GM12891 (cell line): ENCODE data around the gene MYEOV.

Experiments
- DNase-seq: peaks from one replicate; pipeline ENCODE4 v3.0.0; 2011; ENCODE audit warnings: low spot score; ENCODE audit not compliant: insufficient read length
- FAIRE-seq: peaks from 2 replicates; lab custom pipeline; 2011; peaks lifted over from hg19 to GRCh38; lab: Jason Lieb, UNC
- PAX5 ChIP-seq: IDR thresholded peaks from 2 replicates; pipeline ENCODE4 v1.6.1; 2011; ENCODE audit warnings: low read length, moderate library complexity, mild to moderate bottlenecking; ENCODE audit not compliant: insufficient read depth, severe bottlenecking
- POLR2A ChIP-seq: IDR thresholded peaks from 2 replicates; pipeline ENCODE4 v1.6.1; 2011; ENCODE audit warnings: low read depth, low read length, control low read depth
- POLR2AphosphoS5 ChIP-seq: IDR thresholded peaks from 2 replicates; pipeline ENCODE4 v1.6.1; 2011; ENCODE audit warnings: low read depth, low read length, control low read depth
- POU2F2 ChIP-seq: IDR thresholded peaks from 2 replicates; pipeline ENCODE4 v1.6.1; 2011; ENCODE audit warnings: low read depth, mild to moderate bottlenecking, control low read depth, low read length, moderate library complexity
- SPI1 ChIP-seq: IDR thresholded peaks from 2 replicates; pipeline ENCODE4 v1.6.1; 2011; ENCODE audit warnings: low read depth, low read length, control low read depth
- TAF1 ChIP-seq: IDR thresholded peaks from 2 replicates; pipeline ENCODE4 v1.6.1; 2011; ENCODE audit warnings: low read depth, low read length, control low read depth

The MYEOV gene

DNA sequence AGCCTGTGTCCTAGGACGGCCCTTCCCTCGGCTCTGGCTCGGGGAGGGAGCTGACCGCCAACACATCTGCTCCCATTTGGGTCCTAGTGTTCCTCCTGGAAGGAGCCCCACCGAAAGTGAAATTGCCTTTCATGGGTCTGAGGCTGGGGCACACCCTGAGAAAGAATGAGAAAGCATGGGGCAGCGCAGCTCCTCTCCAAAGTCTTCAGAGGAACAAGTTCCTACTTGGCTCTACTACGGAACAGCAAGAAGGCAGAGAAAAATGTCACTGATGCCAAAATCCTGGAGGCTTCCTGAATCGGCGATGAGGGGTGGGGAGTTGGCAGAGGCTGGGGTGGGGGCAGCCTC lies 41.5 kb upstream of the MYEOV start:
- TF ChIP-seq POLR2A, result no peak
- no peak for DNase-seq
- FAIRE-seq, result no peak

DNA sequence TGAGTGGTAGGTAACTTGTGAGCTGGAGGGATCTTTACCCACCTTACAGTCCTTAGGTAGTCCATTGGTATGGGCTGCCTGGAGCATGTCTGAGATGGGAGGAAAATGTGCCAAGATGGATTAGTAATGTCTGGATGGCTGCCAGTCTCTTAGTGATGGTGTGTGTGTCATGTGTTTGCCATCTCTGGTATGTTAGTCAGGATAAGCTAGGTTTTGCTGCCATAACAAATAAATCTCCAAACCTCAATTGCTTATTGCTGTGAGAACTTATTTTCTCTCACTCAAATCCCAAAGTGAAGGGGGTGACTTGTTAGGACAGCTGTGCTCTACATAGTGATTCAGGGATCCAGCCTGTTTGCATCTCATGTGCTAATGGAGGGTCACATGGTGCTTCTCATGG lies 40.9 kb upstream of the MYEOV start:
- TF ChIP-seq TAF1 (no peak), POU2F2 (no peak), SPI1 (no peak), POLR2A (no peak), POLR2AphosphoS5 (no peak), PAX5 (no peak)
- FAIRE-seq (no peak), DNase-seq (no peak)

DNA sequence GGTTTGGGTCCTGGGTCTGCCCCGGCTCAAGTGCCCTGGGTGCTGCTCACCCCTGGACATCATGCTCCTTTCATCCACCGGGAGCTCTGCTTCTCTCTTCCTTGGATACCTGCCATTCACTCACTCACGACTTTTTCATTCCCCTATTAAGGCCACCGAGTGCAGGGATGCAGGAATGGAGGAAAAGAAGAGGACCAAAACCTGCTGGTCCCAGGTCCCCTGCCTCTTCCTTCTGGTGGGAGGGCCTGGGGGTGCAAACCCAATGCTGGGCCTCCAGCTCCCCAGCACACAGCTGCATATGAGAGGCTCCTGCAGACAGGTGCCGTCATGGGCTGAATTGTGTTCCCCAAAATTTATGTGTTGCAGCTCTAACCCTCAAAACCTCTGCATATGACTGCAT lies 36.8 kb upstream of the MYEOV start:
- FAIRE-seq (no peak), DNase-seq (no peak)
- TF ChIP-seq POLR2A, result no peak
- TF ChIP-seq TAF1, result no peak
- no peak for TF ChIP-seq POLR2AphosphoS5
- no peak for TF ChIP-seq SPI1
- TF ChIP-seq POU2F2, result no peak
- no peak for TF ChIP-seq PAX5

DNA sequence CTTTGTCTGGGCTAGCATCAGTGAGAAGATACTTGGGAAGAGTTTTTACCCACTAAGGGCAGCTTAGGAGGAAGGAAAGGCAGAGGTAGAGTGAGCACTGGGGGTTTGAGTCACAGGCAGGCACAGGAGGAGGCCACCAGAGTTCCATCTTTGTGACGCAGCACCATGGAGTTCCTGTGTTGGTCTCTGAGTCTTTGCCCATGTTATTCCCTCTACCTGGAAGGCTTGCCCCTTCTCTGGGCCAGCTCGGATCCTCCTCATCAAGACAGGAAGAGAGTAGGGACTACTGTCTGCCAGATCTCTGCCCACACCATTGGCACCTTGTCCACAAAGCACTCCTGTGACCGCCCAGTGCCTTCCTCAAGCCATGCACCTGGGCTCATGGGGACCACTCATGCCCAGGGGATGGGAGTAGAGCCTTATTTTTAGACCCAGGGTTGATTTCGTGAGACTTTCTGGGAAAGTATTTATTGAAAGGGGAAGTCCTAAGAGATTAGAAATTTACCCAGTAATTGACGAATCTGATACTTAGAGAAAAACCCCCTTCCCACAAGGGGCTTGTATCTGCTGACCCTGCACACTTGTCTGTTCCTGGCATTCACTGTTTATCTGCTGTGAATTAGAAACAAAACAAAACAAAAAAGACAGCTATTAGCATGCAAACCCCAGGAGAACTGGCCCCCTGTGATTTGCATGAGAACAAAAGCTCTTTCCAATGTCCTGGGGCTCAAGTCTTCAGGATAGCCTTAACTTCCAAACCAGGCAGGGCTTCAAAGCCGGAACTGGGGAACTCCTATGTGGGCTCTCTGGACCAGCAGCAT lies 35.9 kb upstream of the MYEOV start:
- FAIRE-seq, result no peak
- TF ChIP-seq SPI1, result peak; percentile 73
- no peak for TF ChIP-seq POLR2AphosphoS5
- DNase-seq, result no peak

DNA sequence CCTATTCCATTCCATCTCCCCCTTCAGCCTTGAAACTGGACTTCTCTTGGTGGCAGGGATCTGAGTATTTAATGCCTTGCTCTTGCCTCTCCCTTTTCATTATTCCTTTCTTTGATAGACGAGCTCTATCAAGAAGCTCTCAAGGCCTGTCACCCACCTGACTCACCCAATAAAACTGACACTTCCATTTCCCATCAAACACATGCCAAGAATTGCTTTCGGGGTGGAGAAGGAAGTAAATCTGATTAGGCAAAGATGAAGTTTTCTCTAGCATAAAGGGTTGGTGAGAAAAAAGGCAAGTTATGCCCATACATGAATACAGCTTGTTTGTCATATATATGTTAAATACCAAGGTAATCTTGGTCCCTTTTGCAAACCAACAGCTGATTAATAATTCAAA lies 34.9 kb upstream of the MYEOV start:
- no peak for TF ChIP-seq POLR2A
- no peak for TF ChIP-seq POU2F2
- no peak for TF ChIP-seq POLR2AphosphoS5
- no peak for TF ChIP-seq PAX5
- TF ChIP-seq TAF1, result no peak
- no peak for TF ChIP-seq SPI1
- FAIRE-seq (no peak), DNase-seq (no peak)

DNA sequence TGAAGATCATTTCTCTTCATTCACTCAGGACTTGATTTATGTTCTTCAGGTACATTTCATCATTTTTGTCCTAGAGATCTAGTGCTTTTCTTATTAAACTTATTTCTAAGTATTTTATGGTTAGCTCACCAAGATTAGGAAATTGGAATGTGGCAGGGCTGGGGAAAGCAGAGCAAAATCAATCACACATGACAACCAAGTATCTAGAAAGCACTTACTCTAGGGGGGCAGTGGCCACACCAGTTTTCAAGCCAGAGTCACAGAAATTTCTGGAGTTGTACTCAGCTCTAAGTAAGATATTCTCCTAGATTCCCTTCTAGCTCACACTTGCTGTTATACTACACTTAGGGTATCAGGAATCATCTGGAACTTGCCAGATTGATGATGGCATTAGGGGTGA lies 33.3 kb upstream of the MYEOV start:
- no peak for FAIRE-seq
- DNase-seq, result no peak
- TF ChIP-seq POLR2A (no peak), SPI1 (no peak), TAF1 (no peak), PAX5 (no peak), POU2F2 (no peak), POLR2AphosphoS5 (no peak)

DNA sequence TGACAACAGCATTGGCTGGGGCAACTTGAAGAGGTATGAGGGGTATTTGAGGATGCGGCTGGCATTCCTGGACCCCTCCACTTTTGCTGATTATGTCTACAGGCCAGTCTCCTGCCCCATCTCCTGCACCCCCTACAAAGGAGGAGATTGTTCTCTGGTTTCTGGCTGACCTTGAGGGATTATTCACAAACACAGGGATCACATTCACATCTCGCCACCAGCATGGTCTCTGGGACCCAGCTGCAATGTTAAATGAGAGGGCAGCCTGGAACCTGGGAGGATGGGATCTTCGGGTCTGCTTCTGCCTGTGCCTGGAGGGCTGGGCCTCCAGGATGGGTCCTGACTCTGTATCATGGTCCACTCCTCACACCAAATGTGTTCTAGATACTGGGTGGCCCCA lies 32.8 kb upstream of the MYEOV start:
- no peak for FAIRE-seq
- TF ChIP-seq TAF1 (no peak), PAX5 (no peak), POLR2AphosphoS5 (no peak), POU2F2 (no peak), SPI1 (no peak), POLR2A (no peak)
- no peak for DNase-seq

DNA sequence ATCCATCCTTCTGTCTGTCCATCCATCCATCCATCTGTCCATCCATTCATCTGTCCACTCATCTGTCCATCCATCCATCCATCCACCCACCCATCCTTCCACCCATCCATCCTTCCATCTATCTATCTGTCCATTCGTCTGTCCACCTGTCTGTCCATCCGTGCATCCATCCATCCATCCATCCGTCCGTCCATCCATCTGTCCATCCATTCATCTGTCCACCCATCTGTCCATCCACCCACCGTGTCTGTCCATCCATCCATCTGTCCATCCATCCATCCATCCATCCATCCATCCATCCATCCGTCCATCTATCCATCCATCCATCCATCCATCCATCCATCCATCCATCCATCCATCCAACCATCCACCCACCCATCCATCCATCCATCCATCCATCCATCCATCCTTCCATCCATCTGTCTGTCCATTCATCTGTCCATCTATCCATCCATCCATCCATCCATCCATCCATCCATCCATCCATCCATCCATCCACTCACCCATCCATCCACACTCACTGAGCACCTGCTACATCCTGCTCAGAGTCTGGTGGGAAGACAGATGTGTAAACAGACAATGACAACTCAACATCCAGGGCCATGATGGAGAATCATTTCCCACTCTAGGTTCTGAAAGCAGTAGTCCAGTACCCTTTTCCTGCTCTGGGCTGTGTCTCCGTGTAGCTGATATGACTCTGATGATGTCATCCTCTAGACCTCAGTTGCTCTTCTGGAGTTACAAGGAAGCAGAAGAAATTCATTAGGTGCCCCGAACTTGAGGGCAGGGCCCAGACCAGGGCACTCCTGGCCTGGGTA lies 30.8 kb upstream of the MYEOV start:
- FAIRE-seq (no peak), DNase-seq (no peak)
- TF ChIP-seq POU2F2 (no peak), POLR2AphosphoS5 (no peak), SPI1 (no peak), POLR2A (no peak), TAF1 (no peak), PAX5 (no peak)

DNA sequence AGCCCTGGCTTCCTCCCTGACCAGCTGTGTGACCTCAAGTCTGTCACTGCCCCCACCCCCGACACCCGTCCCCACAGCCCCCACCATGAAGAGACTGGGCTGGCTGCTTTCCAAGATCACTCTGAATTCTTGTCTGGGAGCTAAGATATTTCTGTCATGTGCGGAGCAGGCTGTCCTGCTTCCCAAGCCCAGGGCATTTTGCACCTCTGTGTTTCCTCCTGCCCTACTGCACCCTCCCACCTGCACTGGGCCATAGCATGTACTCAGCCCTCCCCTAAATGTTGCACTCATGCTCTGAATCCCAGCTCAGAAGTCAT lies 30.3 kb upstream of the MYEOV start:
- FAIRE-seq, result no peak
- no peak for DNase-seq
- TF ChIP-seq PAX5 (no peak), POLR2A (no peak), POU2F2 (no peak), TAF1 (no peak), POLR2AphosphoS5 (no peak), SPI1 (no peak)

DNA sequence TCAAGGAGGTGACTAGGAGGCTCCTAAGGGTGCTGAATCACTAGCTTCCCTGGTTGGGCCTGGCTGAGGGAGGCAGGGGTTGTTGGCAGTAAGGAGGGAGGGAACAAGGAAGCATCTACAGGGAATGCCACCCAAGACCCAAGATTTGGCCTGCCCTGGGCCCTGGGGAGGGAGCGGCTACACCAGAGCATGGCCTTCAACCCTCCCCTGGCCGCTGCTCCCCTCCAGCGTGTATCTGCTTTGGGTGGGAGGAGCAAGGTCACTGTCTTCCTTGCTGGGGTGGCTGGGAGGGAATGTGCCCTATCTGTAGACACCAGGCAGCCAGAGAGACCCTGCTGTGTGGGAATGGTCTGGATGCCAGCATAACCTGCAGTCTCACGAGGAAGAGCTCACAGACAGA lies 29.5 kb upstream of the MYEOV start:
- FAIRE-seq, result no peak
- no peak for TF ChIP-seq POLR2A
- no peak for DNase-seq

DNA sequence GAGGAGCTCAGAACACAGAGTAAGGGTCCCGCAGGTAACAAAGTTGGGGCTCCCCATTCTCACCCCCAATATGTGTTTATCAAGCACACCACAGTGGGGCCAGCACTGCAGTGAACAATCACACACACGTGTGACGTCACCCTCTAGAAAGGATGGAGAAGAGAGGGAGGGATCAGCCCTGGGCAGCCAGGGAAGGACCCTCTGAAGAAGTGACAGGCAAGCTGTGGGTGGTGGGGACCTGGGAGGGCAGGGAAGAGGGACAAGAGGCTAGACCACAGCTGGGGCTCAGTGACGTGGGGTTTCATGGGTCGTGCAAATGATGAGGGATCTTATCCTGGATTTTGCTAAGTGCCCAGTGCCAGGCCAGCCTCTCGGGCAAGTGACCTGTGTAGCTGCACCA lies 28.7 kb upstream of the MYEOV start:
- TF ChIP-seq PAX5 (no peak), POLR2AphosphoS5 (no peak), SPI1 (no peak), TAF1 (no peak), POU2F2 (no peak), POLR2A (no peak)
- FAIRE-seq (no peak), DNase-seq (no peak)
